HEK293 (cell line): ENCODE measurements around the gene MED8.
A peak's percentile ranks its signal among the peaks of the same experiment; 100 is the strongest.

Experiments
- HOXA7 ChIP-seq: sonication (generic); formaldehyde crosslinking; IDR thresholded peaks from 2 replicates; pipeline ENCODE4 v1.8.1; 2022; ENCODE audit warnings: missing genetic modification reagents, borderline replicate concordance
- KLF1 ChIP-seq: fragments of 450-650 bp; formaldehyde crosslinking; IDR thresholded peaks from 2 replicates; pipeline ENCODE4 v1.5.1; 2016; ENCODE audit warnings: missing biosample characterization, missing genetic modification characterization
- SETDB1 ChIP-seq: IDR thresholded peaks from one replicate; pipeline ENCODE4 v1.6.1; 2017; ENCODE audit warnings: mild to moderate bottlenecking, low read length, moderate library complexity, mixed read lengths; ENCODE audit not compliant: insufficient read length
- WT1 ChIP-seq: fragments of 450-650 bp; formaldehyde crosslinking; IDR thresholded peaks from 2 replicates; pipeline ENCODE4 v1.5.1; 2016; ENCODE audit warnings: missing biosample characterization, missing genetic modification characterization
- ZBTB20 ChIP-seq: fragments of 450-650 bp; formaldehyde crosslinking; IDR thresholded peaks from 2 replicates; pipeline ENCODE4 v1.5.1; 2016; ENCODE audit warnings: missing biosample characterization, missing genetic modification characterization
- ZBTB48 ChIP-seq: fragments of 450-650 bp; formaldehyde crosslinking; IDR thresholded peaks from 2 replicates; pipeline ENCODE4 v1.5.1; 2016; ENCODE audit warnings: missing biosample characterization, missing genetic modification characterization
- ZFP3 ChIP-seq: fragments of 450-650 bp; formaldehyde crosslinking; IDR thresholded peaks from 2 replicates; pipeline ENCODE4 v1.5.1; 2016; ENCODE audit warnings: low read depth, missing biosample characterization, missing genetic modification characterization
- ZFP37 ChIP-seq: fragments of 450-650 bp; formaldehyde crosslinking; IDR thresholded peaks from 2 replicates; pipeline ENCODE4 v1.5.1; 2016; ENCODE audit warnings: missing biosample characterization, missing genetic modification characterization
- ZNF138 ChIP-seq: fragments of 450-650 bp; formaldehyde crosslinking; IDR thresholded peaks from 2 replicates; pipeline ENCODE4 v1.5.1; 2016; ENCODE audit warnings: missing biosample characterization, missing genetic modification characterization, borderline replicate concordance
- ZNF16 ChIP-seq: fragments of 450-650 bp; formaldehyde crosslinking; IDR thresholded peaks from 2 replicates; pipeline ENCODE4 v1.5.1; 2016; ENCODE audit warnings: low read depth, missing biosample characterization, missing genetic modification characterization
- ZNF2 ChIP-seq: fragments of 450-650 bp; formaldehyde crosslinking; IDR thresholded peaks from 2 replicates; pipeline ENCODE4 v1.5.1; 2016; ENCODE audit warnings: missing biosample characterization, missing genetic modification characterization
- ZNF311 ChIP-seq: fragments of 450-650 bp; formaldehyde crosslinking; IDR thresholded peaks from 2 replicates; pipeline ENCODE4 v1.5.1; 2017; ENCODE audit warnings: missing biosample characterization, missing genetic modification characterization, borderline replicate concordance
- ZNF366 ChIP-seq: fragments of 450-650 bp; formaldehyde crosslinking; conservative IDR thresholded peaks from 2 replicates; pipeline ENCODE4 v1.5.1; 2016; ENCODE audit warnings: missing biosample characterization, missing genetic modification characterization
- ZNF48 ChIP-seq: fragments of 450-650 bp; formaldehyde crosslinking; IDR thresholded peaks from 2 replicates; pipeline ENCODE4 v1.5.1; 2016; ENCODE audit warnings: missing biosample characterization, missing genetic modification characterization
- ZNF558 ChIP-seq: fragments of 450-650 bp; formaldehyde crosslinking; IDR thresholded peaks from 2 replicates; pipeline ENCODE4 v1.5.1; 2016; ENCODE audit warnings: missing biosample characterization, missing genetic modification characterization
- ZNF585B ChIP-seq: fragments of 450-650 bp; formaldehyde crosslinking; IDR thresholded peaks from 2 replicates; pipeline ENCODE4 v1.5.1; 2016; ENCODE audit warnings: missing biosample characterization, missing genetic modification characterization
- ZNF596 ChIP-seq: fragments of 450-650 bp; IDR thresholded peaks from 2 replicates; pipeline ENCODE4 v1.5.0; 2018; ENCODE audit warnings: missing biosample characterization, mild to moderate bottlenecking, missing genetic modification characterization, moderate library complexity
- ZNF610 ChIP-seq: fragments of 450-650 bp; formaldehyde crosslinking; IDR thresholded peaks from 2 replicates; pipeline ENCODE4 v1.5.1; 2016; ENCODE audit warnings: missing biosample characterization, missing genetic modification characterization, borderline replicate concordance
- ZNF624 ChIP-seq: fragments of 450-650 bp; formaldehyde crosslinking; IDR thresholded peaks from 2 replicates; pipeline ENCODE4 v1.5.1; 2017; ENCODE audit warnings: missing biosample characterization, missing genetic modification characterization
- ZNF658 ChIP-seq: fragments of 450-650 bp; formaldehyde crosslinking; IDR thresholded peaks from 2 replicates; pipeline ENCODE4; 2016; ENCODE audit warnings: missing biosample characterization, missing genetic modification characterization
- TF ChIP-seq, protein P1 (sequence below): fragments of 450-650 bp; formaldehyde crosslinking; IDR thresholded peaks from 2 replicates; pipeline ENCODE4 v1.5.1; 2017; ENCODE audit warnings: missing biosample characterization, missing genetic modification characterization
- TF ChIP-seq, protein P2 (sequence below): fragments of 450-650 bp; formaldehyde crosslinking; IDR thresholded peaks from 2 replicates; pipeline ENCODE4 v1.5.1; 2017; ENCODE audit warnings: missing biosample characterization, missing genetic modification characterization
- TF ChIP-seq, protein P3 (sequence below): fragments of 450-650 bp; formaldehyde crosslinking; IDR thresholded peaks from 2 replicates; pipeline ENCODE4 v1.5.1; 2016; ENCODE audit warnings: missing biosample characterization, missing genetic modification characterization
- TF ChIP-seq, protein P4 (sequence below): fragments of 450-650 bp; formaldehyde crosslinking; IDR thresholded peaks from 2 replicates; pipeline ENCODE4 v1.5.1; 2016; ENCODE audit warnings: missing biosample characterization, missing genetic modification characterization, low read depth
- TF ChIP-seq, protein P5 (sequence below): fragments of 450-650 bp; IDR thresholded peaks from 2 replicates; pipeline ENCODE4 v1.5.1; 2018; ENCODE audit warnings: missing biosample characterization, mild to moderate bottlenecking, missing genetic modification characterization
- TF ChIP-seq, protein P6 (sequence below): fragments of 450-650 bp; formaldehyde crosslinking; IDR thresholded peaks from 2 replicates; pipeline ENCODE4 v1.5.1; 2016; ENCODE audit warnings: missing biosample characterization, missing genetic modification characterization
- TF ChIP-seq, protein P7 (sequence below): fragments of 450-650 bp; formaldehyde crosslinking; IDR thresholded peaks from 2 replicates; pipeline ENCODE4 v1.5.1; 2016; ENCODE audit warnings: missing biosample characterization, missing genetic modification characterization
- TF ChIP-seq, protein P8 (sequence below): fragments of 450-650 bp; formaldehyde crosslinking; IDR thresholded peaks from 2 replicates; pipeline ENCODE4 v1.5.1; 2017; ENCODE audit warnings: missing biosample characterization, missing genetic modification characterization

MED8 gene

DNA sequence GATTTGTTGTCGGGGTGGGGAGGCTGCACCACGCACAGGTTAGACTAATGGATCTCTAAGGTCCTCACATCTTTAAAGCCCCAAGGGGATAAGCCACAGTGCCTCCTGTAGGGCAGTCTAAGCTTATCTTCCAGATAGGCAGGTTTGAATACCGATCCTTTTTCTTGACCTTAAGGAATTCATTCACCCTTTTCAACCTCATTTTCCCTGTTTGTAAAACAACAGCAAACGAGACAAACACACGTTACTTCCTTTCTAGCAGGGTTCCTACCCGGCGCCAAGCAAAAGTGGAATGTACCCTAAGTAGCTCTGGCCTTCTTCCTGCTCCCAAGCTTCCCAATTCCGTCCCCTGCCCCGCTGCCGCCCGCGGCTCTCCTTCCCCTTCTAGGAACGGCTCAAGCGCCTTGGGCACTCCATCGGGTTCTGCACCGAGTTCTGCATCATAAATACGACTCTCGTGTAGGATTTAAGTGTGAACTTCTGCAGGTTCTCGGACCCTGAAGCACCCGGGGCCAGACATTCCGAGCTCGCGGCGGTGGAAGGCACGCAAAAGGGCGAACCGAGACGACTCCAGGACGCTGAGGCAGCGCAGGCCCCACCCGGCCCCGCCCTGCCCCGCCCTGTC lies 31.4 kb downstream of the MED8 start (continued):
- TF ChIP-seq, protein P1, sequence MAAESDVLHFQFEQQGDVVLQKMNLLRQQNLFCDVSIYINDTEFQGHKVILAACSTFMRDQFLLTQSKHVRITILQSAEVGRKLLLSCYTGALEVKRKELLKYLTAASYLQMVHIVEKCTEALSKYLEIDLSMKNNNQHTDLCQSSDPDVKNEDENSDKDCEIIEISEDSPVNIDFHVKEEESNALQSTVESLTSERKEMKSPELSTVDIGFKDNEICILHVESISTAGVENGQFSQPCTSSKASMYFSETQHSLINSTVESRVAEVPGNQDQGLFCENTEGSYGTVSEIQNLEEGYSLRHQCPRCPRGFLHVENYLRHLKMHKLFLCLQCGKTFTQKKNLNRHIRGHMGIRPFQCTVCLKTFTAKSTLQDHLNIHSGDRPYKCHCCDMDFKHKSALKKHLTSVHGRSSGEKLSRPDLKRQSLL = peak; percentile 98
- TF ChIP-seq, protein P2, sequence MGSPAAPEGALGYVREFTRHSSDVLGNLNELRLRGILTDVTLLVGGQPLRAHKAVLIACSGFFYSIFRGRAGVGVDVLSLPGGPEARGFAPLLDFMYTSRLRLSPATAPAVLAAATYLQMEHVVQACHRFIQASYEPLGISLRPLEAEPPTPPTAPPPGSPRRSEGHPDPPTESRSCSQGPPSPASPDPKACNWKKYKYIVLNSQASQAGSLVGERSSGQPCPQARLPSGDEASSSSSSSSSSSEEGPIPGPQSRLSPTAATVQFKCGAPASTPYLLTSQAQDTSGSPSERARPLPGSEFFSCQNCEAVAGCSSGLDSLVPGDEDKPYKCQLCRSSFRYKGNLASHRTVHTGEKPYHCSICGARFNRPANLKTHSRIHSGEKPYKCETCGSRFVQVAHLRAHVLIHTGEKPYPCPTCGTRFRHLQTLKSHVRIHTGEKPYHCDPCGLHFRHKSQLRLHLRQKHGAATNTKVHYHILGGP (tag by site-specific recombination) = peak; percentile 72
- TF ChIP-seq, protein P3, sequence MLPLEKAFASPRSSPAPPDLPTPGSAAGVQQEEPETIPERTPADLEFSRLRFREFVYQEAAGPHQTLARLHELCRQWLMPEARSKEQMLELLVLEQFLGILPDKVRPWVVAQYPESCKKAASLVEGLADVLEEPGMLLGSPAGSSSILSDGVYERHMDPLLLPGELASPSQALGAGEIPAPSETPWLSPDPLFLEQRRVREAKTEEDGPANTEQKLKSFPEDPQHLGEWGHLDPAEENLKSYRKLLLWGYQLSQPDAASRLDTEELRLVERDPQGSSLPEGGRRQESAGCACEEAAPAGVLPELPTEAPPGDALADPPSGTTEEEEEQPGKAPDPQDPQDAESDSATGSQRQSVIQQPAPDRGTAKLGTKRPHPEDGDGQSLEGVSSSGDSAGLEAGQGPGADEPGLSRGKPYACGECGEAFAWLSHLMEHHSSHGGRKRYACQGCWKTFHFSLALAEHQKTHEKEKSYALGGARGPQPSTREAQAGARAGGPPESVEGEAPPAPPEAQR (tag by site-specific recombination) = no peak
- TF ChIP-seq ZNF596 (tag by site-specific recombination) = no peak
- no peak for TF ChIP-seq ZFP3 (tag by site-specific recombination)
- peak; percentile 97 for TF ChIP-seq KLF1 (tag by site-specific recombination)
- no peak for TF ChIP-seq ZNF138 (tag by site-specific recombination)
- no peak for TF ChIP-seq ZNF16 (tag by site-specific recombination)
- peak; percentile 71; the same call in 1 of the 2 replicates for TF ChIP-seq ZFP37 (tag by site-specific recombination)
- TF ChIP-seq ZNF624 (tag by site-specific recombination) = no peak
- TF ChIP-seq, protein P4, sequence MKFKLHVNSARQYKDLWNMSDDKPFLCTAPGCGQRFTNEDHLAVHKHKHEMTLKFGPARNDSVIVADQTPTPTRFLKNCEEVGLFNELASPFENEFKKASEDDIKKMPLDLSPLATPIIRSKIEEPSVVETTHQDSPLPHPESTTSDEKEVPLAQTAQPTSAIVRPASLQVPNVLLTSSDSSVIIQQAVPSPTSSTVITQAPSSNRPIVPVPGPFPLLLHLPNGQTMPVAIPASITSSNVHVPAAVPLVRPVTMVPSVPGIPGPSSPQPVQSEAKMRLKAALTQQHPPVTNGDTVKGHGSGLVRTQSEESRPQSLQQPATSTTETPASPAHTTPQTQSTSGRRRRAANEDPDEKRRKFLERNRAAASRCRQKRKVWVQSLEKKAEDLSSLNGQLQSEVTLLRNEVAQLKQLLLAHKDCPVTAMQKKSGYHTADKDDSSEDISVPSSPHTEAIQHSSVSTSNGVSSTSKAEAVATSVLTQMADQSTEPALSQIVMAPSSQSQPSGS = no peak
- TF ChIP-seq SETDB1 = no peak
- TF ChIP-seq WT1 (tag by site-specific recombination) = no peak
- TF ChIP-seq, protein P5, sequence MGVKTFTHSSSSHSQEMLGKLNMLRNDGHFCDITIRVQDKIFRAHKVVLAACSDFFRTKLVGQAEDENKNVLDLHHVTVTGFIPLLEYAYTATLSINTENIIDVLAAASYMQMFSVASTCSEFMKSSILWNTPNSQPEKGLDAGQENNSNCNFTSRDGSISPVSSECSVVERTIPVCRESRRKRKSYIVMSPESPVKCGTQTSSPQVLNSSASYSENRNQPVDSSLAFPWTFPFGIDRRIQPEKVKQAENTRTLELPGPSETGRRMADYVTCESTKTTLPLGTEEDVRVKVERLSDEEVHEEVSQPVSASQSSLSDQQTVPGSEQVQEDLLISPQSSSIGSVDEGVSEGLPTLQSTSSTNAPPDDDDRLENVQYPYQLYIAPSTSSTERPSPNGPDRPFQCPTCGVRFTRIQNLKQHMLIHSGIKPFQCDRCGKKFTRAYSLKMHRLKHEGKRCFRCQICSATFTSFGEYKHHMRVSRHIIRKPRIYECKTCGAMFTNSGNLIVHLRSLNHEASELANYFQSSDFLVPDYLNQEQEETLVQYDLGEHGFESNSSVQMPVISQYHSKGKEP = 0 out of 2 replicates have a peak, but pooled peaks have one; percentile 18
- TF ChIP-seq ZNF311 = no peak
- no peak for TF ChIP-seq ZNF48 (tag by site-specific recombination)
- TF ChIP-seq, protein P6, sequence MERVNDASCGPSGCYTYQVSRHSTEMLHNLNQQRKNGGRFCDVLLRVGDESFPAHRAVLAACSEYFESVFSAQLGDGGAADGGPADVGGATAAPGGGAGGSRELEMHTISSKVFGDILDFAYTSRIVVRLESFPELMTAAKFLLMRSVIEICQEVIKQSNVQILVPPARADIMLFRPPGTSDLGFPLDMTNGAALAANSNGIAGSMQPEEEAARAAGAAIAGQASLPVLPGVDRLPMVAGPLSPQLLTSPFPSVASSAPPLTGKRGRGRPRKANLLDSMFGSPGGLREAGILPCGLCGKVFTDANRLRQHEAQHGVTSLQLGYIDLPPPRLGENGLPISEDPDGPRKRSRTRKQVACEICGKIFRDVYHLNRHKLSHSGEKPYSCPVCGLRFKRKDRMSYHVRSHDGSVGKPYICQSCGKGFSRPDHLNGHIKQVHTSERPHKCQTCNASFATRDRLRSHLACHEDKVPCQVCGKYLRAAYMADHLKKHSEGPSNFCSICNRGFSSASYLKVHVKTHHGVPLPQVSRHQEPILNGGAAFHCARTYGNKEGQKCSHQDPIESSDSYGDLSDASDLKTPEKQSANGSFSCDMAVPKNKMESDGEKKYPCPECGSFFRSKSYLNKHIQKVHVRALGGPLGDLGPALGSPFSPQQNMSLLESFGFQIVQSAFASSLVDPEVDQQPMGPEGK (tag by site-specific recombination) = no peak
- TF ChIP-seq ZNF366 (tag by site-specific recombination) = no peak
- peak; percentile 76 for TF ChIP-seq ZBTB20 (tag by site-specific recombination)
- TF ChIP-seq, protein P7, sequence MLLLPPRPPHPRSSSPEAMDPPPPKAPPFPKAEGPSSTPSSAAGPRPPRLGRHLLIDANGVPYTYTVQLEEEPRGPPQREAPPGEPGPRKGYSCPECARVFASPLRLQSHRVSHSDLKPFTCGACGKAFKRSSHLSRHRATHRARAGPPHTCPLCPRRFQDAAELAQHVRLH (tag by site-specific recombination) = no peak
- TF ChIP-seq ZNF558 (tag by site-specific recombination) = 0 out of 2 replicates have a peak, but pooled peaks have one; percentile 10
- TF ChIP-seq ZNF585B (tag by site-specific recombination) = no peak
- TF ChIP-seq ZNF610 = no peak; the same call in 1 of the 2 replicates
- TF ChIP-seq, protein P8, sequence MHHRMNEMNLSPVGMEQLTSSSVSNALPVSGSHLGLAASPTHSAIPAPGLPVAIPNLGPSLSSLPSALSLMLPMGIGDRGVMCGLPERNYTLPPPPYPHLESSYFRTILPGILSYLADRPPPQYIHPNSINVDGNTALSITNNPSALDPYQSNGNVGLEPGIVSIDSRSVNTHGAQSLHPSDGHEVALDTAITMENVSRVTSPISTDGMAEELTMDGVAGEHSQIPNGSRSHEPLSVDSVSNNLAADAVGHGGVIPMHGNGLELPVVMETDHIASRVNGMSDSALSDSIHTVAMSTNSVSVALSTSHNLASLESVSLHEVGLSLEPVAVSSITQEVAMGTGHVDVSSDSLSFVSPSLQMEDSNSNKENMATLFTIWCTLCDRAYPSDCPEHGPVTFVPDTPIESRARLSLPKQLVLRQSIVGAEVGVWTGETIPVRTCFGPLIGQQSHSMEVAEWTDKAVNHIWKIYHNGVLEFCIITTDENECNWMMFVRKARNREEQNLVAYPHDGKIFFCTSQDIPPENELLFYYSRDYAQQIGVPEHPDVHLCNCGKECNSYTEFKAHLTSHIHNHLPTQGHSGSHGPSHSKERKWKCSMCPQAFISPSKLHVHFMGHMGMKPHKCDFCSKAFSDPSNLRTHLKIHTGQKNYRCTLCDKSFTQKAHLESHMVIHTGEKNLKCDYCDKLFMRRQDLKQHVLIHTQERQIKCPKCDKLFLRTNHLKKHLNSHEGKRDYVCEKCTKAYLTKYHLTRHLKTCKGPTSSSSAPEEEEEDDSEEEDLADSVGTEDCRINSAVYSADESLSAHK (tag by site-specific recombination) = no peak
- no peak for TF ChIP-seq ZNF658 (tag by site-specific recombination)
- TF ChIP-seq ZNF2 = peak; percentile 75; the same call in 1 of the 2 replicates
- TF ChIP-seq ZBTB48 (tag by site-specific recombination) = peak; percentile 81
- no peak for TF ChIP-seq HOXA7 (CRISPR knock-in tag)
